Measurements from ENCODE around the gene PRRG4.

GRCh38 chr11:32895471-32895870 is 65.7 kb downstream of the PRRG4 start:
- TF ChIP-seq CTCF (IDR thresholded peaks at IDR 0.05; ENCODE audit: poor library complexity) = no peak
- no peak for TF ChIP-seq EZH2 (IDR thresholded peaks at IDR 0.05; ENCODE audit: borderline replicate concordance)

Measured in hepatocyte (in vitro differentiated cells).